MM.1S (cell line): ENCODE results near the gene ZFX.

ENCODE experiments used
- DNase-seq: peaks from one replicate; pipeline ENCODE4 v3.0.0-alpha.2; 2015
- H2AFZ ChIP-seq: fragments of 300-600 bp; sonication (generic); 2 replicates; pipeline ENCODE4 v1.6.0; 2016; ENCODE audit warnings: antibody characterized with exemption, low read length
- H3F3A ChIP-seq: fragments of 300-600 bp; sonication (generic); 2 replicates; pipeline ENCODE4 v1.6.1; 2016; ENCODE audit warnings: mild to moderate bottlenecking, antibody characterized with exemption, low read length, moderate library complexity, mixed read lengths; ENCODE audit not compliant: insufficient read depth
- H3K27ac ChIP-seq: fragments of 300-600 bp; sonication (generic); 2 replicates; pipeline ENCODE4 v1.5.1; 2016; ENCODE audit warnings: mild to moderate bottlenecking, low read length
- H3K27me3 ChIP-seq: fragments of 300-600 bp; sonication (generic); replicated peaks from 2 replicates; pipeline ENCODE4 v1.6.0; 2016; ENCODE audit warnings: low read length; ENCODE audit not compliant: insufficient read depth
- H3K36me3 ChIP-seq: fragments of 300-600 bp; sonication (generic); replicated peaks from 2 replicates; pipeline ENCODE4 v1.6.1; 2016; ENCODE audit warnings: mild to moderate bottlenecking, low read length, mixed read lengths; ENCODE audit not compliant: insufficient read depth
- H3K4me1 ChIP-seq: fragments of 300-600 bp; sonication (generic); 2 replicates; pipeline ENCODE4 v1.6.1; 2016; ENCODE audit warnings: low read length, mixed read lengths
- H3K4me2 ChIP-seq: fragments of 300-600 bp; sonication (generic); 2 replicates; pipeline ENCODE4 v1.6.0; 2016; ENCODE audit warnings: low read depth, low read length
- H3K4me3 ChIP-seq: fragments of 300-600 bp; sonication (generic); 2 replicates; pipeline ENCODE4 v1.5.1; 2016; ENCODE audit warnings: low read length, mixed read lengths
- H3K79me2 ChIP-seq: fragments of 300-600 bp; sonication (generic); 2 replicates; pipeline ENCODE4 v1.6.1; 2016; ENCODE audit warnings: mixed run types, low read length, mixed read lengths
- H3K9ac ChIP-seq: fragments of 300-600 bp; sonication (generic); 2 replicates; pipeline ENCODE4 v1.6.1; 2016; ENCODE audit warnings: low read length, mixed read lengths
- H3K9me2 ChIP-seq: fragments of 300-600 bp; sonication (generic); replicated peaks from 2 replicates; pipeline ENCODE4 v1.6.1; 2016; ENCODE audit warnings: mild to moderate bottlenecking, low read length, mixed read lengths; ENCODE audit not compliant: insufficient read depth
- H3K9me3 ChIP-seq: fragments of 300-600 bp; sonication (generic); replicated peaks from 2 replicates; pipeline ENCODE4 v1.6.1; 2016; ENCODE audit warnings: mild to moderate bottlenecking, low read length, mixed read lengths; ENCODE audit not compliant: insufficient read depth
- H4K20me1 ChIP-seq: fragments of 300-600 bp; sonication (generic); 2 replicates; pipeline ENCODE4 v1.6.1; 2016; ENCODE audit warnings: mild to moderate bottlenecking, low read length, moderate library complexity, mixed read lengths; ENCODE audit not compliant: insufficient read depth
- EZH2 ChIP-seq: fragments of 300-600 bp; sonication (generic); optimal IDR thresholded peaks from 2 replicates; pipeline ENCODE3; 2017; ENCODE audit warnings: low read depth, mild to moderate bottlenecking, antibody characterized with exemption, low read length, mixed read lengths
- EZH2phosphoT487 ChIP-seq: fragments of 300-600 bp; sonication (generic); IDR thresholded peaks from 2 replicates; pipeline ENCODE4 v1.6.1; 2018; ENCODE audit warnings: antibody characterized with exemption, low read length
- TF ChIP-seq, protein P1 (sequence below): fragments of 300-600 bp; sonication (generic); IDR thresholded peaks from 2 replicates; pipeline ENCODE4 v1.5.1; 2016; ENCODE audit warnings: antibody characterized with exemption, low read length, mixed read lengths

Gene ZFX

DNA sequence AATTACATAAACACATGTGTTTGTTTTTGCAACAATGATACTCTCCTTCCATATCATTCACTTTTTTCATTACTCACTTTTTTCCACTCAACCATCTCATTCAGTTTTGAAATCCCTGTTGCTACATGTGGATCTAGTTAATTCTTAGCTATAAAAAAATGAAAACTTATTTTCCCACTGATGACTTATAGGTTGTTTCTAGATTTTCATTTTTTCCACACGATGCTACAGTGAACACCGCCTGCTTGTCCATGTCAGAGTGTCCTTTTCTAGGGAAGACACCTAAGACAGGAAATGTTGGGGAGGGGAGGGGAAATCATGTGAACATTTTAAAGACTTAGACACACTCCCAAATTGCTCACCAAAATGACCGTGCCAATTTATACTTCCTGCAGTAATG is 94.2 kb downstream of the ZFX start:
- H3K4me3 ChIP-seq: no peak overlapping the region
- TF ChIP-seq, protein P1, sequence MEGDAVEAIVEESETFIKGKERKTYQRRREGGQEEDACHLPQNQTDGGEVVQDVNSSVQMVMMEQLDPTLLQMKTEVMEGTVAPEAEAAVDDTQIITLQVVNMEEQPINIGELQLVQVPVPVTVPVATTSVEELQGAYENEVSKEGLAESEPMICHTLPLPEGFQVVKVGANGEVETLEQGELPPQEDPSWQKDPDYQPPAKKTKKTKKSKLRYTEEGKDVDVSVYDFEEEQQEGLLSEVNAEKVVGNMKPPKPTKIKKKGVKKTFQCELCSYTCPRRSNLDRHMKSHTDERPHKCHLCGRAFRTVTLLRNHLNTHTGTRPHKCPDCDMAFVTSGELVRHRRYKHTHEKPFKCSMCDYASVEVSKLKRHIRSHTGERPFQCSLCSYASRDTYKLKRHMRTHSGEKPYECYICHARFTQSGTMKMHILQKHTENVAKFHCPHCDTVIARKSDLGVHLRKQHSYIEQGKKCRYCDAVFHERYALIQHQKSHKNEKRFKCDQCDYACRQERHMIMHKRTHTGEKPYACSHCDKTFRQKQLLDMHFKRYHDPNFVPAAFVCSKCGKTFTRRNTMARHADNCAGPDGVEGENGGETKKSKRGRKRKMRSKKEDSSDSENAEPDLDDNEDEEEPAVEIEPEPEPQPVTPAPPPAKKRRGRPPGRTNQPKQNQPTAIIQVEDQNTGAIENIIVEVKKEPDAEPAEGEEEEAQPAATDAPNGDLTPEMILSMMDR: no peak
- no peak for TF ChIP-seq EZH2phosphoT487
- no peak for TF ChIP-seq EZH2
- no peaks in the 10 kb centered on the region for H3K27me3 ChIP-seq
- peak overlapping the region; percentile 71; the same call in 1 of the 2 replicates for H3K27ac ChIP-seq
- H3K9ac ChIP-seq: no peak overlapping the region
- H3K9me2 ChIP-seq: no peaks in the 10 kb centered on the region
- no peaks in the 10 kb centered on the region for H3K9me3 ChIP-seq
- peaks cover 9% of the 10 kb centered on the region; the same call in 1 of the 2 replicates for H3F3A ChIP-seq
- H3K79me2 ChIP-seq: no peaks in the 10 kb centered on the region
- no peaks in the 10 kb centered on the region for H3K36me3 ChIP-seq
- peak overlapping the region; percentile 66; the same call in 1 of the 2 replicates for H2AFZ ChIP-seq
- H4K20me1 ChIP-seq: no peaks in the 10 kb centered on the region
- peaks cover 25% of the 10 kb centered on the region; the same call in 1 of the 2 replicates for H3K4me1 ChIP-seq
- DNase-seq: no peak
- peak overlapping the region; percentile 54 for H3K4me2 ChIP-seq

DNA sequence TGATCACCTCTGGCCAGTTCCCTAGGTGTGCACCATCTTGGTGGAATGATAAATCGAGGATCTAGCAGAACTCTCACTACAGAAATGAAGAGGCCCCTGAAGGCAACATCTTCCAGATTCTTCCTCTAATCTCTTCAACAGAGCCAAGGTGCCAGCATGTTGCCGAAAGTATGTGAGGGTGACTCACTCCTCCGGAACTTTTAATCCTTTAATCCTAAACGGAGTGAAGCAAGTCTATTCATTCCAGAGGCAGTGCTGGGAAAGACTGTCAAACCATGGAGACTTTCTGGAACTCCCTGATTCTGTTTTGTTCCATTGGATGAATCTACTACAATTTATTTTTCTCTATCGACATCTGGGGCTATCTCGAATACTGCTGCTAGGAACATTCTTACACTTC is 95.7 kb downstream of the ZFX start:
- H3K4me1 ChIP-seq: peaks cover 25% of the 10 kb centered on the region; the same call in 1 of the 2 replicates
- H3K36me3 ChIP-seq: no peaks in the 10 kb centered on the region
- TF ChIP-seq, protein P1: no peak
- TF ChIP-seq EZH2: no peak
- TF ChIP-seq EZH2phosphoT487: no peak
- H3K79me2 ChIP-seq: no peaks in the 10 kb centered on the region
- no peaks in the 10 kb centered on the region for H4K20me1 ChIP-seq
- H3K9me3 ChIP-seq: no peaks in the 10 kb centered on the region
- H3K4me2 ChIP-seq: no peak overlapping the region
- H2AFZ ChIP-seq: no peak overlapping the region
- no peaks in the 10 kb centered on the region for H3K9me2 ChIP-seq
- H3K4me3 ChIP-seq: no peak overlapping the region
- peaks cover 9% of the 10 kb centered on the region; the same call in 1 of the 2 replicates for H3F3A ChIP-seq
- no peak overlapping the region for H3K9ac ChIP-seq
- H3K27ac ChIP-seq: no peak overlapping the region
- H3K27me3 ChIP-seq: no peaks in the 10 kb centered on the region
- DNase-seq: no peak

DNA sequence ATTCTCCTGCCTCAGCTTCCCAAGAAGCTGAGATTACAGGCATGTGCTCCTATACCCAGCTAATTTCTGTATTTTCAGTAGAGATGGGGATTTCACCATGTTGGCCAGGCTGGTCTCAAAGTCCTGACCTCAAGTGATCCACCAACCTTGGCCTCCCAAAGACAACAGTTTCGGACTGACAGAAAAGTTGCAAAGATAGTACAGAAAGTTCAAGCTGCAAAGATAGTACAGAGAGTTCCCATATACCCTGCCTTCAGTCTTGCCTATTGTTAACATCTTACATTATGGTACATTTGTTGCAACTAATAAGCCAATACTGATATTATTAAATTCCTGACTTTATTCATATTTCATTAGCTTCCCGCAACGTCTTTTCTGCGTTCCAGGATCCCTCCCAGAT is 98.5 kb downstream of the ZFX start:
- no peaks in the 10 kb centered on the region for H3K79me2 ChIP-seq
- H3K27ac ChIP-seq: no peak overlapping the region
- DNase-seq: no peak
- no peak overlapping the region for H3K4me3 ChIP-seq
- peaks cover 14% of the 10 kb centered on the region; the same call in 1 of the 2 replicates for H3K4me1 ChIP-seq
- H4K20me1 ChIP-seq: no peaks in the 10 kb centered on the region
- peaks cover 3% of the 10 kb centered on the region; the same call in 1 of the 2 replicates for H3F3A ChIP-seq
- no peak overlapping the region for H2AFZ ChIP-seq
- H3K27me3 ChIP-seq: no peaks in the 10 kb centered on the region
- no peak overlapping the region for H3K4me2 ChIP-seq
- no peaks in the 10 kb centered on the region for H3K36me3 ChIP-seq
- no peak for TF ChIP-seq EZH2
- TF ChIP-seq, protein P1: no peak
- TF ChIP-seq EZH2phosphoT487: no peak
- no peak overlapping the region for H3K9ac ChIP-seq
- no peaks in the 10 kb centered on the region for H3K9me3 ChIP-seq
- H3K9me2 ChIP-seq: no peaks in the 10 kb centered on the region
